Measurements from ENCODE around the gene RBM20.

DNA sequence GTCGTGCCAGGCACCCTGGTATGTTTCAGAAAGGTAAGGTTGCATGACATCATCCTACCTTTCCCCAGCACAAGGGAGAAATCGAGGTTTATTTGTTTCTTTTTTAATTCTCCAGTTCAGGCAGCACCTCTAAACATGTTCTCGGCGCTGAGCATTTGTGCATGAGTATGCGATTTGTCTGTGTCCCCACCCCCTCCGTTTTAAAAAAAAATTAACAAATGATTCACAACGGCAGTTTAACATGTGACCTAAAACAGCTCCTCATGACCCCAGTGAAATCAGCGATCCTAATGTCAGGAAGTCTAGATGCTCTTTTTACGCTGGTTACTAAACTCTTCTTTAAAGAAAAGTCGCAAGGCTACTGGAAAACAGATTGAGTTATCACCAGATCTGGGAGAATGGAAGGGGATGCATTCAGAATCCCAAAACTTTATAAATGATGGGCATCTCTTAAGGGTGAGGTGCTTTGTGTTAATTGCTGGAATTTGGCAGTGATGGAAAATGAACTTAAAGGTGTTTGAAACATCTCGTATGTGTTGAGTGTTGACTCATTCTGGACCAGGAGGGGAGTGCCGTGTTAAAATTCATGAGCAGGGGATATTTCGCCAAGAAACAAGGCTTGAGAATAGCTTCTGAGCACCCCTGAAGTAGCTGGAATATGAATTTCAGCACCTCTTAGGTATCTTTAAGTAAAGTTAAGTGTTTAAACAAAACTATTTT, 120.8 kb downstream of the RBM20 start:
- TF ChIP-seq, protein P1, sequence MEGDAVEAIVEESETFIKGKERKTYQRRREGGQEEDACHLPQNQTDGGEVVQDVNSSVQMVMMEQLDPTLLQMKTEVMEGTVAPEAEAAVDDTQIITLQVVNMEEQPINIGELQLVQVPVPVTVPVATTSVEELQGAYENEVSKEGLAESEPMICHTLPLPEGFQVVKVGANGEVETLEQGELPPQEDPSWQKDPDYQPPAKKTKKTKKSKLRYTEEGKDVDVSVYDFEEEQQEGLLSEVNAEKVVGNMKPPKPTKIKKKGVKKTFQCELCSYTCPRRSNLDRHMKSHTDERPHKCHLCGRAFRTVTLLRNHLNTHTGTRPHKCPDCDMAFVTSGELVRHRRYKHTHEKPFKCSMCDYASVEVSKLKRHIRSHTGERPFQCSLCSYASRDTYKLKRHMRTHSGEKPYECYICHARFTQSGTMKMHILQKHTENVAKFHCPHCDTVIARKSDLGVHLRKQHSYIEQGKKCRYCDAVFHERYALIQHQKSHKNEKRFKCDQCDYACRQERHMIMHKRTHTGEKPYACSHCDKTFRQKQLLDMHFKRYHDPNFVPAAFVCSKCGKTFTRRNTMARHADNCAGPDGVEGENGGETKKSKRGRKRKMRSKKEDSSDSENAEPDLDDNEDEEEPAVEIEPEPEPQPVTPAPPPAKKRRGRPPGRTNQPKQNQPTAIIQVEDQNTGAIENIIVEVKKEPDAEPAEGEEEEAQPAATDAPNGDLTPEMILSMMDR (IDR thresholded peaks at IDR 0.05): no peak
- TF ChIP-seq POLR2AphosphoS5 (IDR thresholded peaks at IDR 0.05; ENCODE audit: low read depth, low read length) (no peak), TCF7L2 (IDR thresholded peaks at IDR 0.05; ENCODE audit: low read depth, low read length) (no peak), SIN3A (IDR thresholded peaks at IDR 0.05; ENCODE audit: borderline replicate concordance, insufficient read depth, low read depth, low read length) (no peak)

Measured in Panc1 (cell line).